ENCODE data around the gene SPACA7.

DNA sequence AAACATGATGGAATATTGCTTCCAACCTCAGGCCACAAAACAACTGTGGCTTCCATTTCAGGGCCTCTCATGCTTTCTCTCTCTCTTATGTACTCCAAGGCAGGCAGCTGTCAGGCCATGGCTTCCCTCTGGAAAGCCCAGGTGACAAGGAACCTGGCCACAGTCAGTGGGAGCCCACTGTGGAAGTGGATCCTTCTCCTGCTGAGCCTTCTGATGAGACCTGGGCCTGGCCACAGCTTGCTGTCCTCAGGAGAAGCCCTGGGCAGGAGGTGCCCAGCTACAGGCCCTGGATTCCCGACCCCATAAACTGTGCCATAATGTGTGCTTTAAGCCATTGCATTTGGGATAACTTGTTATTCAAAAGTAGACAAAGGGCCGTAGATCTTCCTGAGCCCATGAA lies 71.2 kb downstream of the SPACA7 start:
- TF ChIP-seq, protein P1, sequence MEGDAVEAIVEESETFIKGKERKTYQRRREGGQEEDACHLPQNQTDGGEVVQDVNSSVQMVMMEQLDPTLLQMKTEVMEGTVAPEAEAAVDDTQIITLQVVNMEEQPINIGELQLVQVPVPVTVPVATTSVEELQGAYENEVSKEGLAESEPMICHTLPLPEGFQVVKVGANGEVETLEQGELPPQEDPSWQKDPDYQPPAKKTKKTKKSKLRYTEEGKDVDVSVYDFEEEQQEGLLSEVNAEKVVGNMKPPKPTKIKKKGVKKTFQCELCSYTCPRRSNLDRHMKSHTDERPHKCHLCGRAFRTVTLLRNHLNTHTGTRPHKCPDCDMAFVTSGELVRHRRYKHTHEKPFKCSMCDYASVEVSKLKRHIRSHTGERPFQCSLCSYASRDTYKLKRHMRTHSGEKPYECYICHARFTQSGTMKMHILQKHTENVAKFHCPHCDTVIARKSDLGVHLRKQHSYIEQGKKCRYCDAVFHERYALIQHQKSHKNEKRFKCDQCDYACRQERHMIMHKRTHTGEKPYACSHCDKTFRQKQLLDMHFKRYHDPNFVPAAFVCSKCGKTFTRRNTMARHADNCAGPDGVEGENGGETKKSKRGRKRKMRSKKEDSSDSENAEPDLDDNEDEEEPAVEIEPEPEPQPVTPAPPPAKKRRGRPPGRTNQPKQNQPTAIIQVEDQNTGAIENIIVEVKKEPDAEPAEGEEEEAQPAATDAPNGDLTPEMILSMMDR (conservative IDR thresholded peaks at IDR 0.05; ENCODE audit: low read depth, low read length): no peak
- TF ChIP-seq EZH2 (IDR thresholded peaks at IDR 0.05; ENCODE audit: low read length, unreplicated experiment): no peak
